NCI-H1417 (cell line): ENCODE data around the gene ELAPOR1.

ENCODE experiments used
- DNase-seq, 3 experiments: peaks; one replicate each; lab custom pipeline; 2025; lab: John Stamatoyannopoulos, UW

The ELAPOR1 gene

GRCh38 chr1:109113590-109114341 lies at the start of gene ELAPOR1:
ELAPOR1 (plus strand) TSS chr1:109114115; CDS start chr1:109114184, 69 bp downstream.
- DNase-seq, result peak; percentile 82 to 97 (median 95)

- no peak for DNase-seq
These were observed 48.8 kb upstream of the ELAPOR1 start for GRCh38 chr1:109065137-109065536.

GRCh38 chr1:109067883-109068282 lies 46.0 kb upstream of the ELAPOR1 start:
- DNase-seq, result no peak

GRCh38 chr1:109069294-109069693 lies 44.6 kb upstream of the ELAPOR1 start:
- DNase-seq, result no peak

- peak; percentile 90 to 95 (median 93) for DNase-seq
These were observed 38.1 kb upstream of the ELAPOR1 start, which contains the start of gene TAF13 for GRCh38 chr1:109075531-109076490. TAF13 (minus strand) TSS chr1:109076003; CDS start chr1:109075947, 56 bp downstream.

GRCh38 chr1:109078317-109078716 lies 35.6 kb upstream of the ELAPOR1 start:
- DNase-seq, result no peak

- DNase-seq, result no peak
These were observed 34.7 kb upstream of the ELAPOR1 start for GRCh38 chr1:109079240-109079622.

GRCh38 chr1:109080441-109081082 lies 33.4 kb upstream of the ELAPOR1 start:
- DNase-seq, result no peak

GRCh38 chr1:109083501-109083900 lies 30.4 kb upstream of the ELAPOR1 start:
- no peak for DNase-seq

GRCh38 chr1:109083923-109084322 lies 30.0 kb upstream of the ELAPOR1 start:
- DNase-seq, result no peak

GRCh38 chr1:109084563-109085517 lies 29.1 kb upstream of the ELAPOR1 start:
- no peak for DNase-seq

- DNase-seq, result peak in 2 of 3 experiments; percentile 13 to 87
These were observed 24.5 kb upstream of the ELAPOR1 start for GRCh38 chr1:109089242-109090015.

- peak; percentile 90 to 92 (median 92) for DNase-seq
These were observed 23.5 kb upstream of the ELAPOR1 start, which contains the start of gene TMEM167B for GRCh38 chr1:109090196-109091077. TMEM167B (plus strand) TSS chr1:109090764; CDS start chr1:109090873, 109 bp downstream.

- DNase-seq, result peak in 2 of 3 experiments; percentile 63 to 67
These were observed 22.7 kb upstream of the ELAPOR1 start for GRCh38 chr1:109091078-109091838.

- DNase-seq, result no peak
These were observed 22.1 kb upstream of the ELAPOR1 start for GRCh38 chr1:109091839-109092193.

GRCh38 chr1:109094377-109094803 lies 19.5 kb upstream of the ELAPOR1 start:
- DNase-seq, result no peak

GRCh38 chr1:109094871-109095270 lies 19.0 kb upstream of the ELAPOR1 start:
- DNase-seq, result no peak

- no peak for DNase-seq
These were observed 18.3 kb upstream of the ELAPOR1 start for GRCh38 chr1:109095631-109096030.
